HepG2 (cell line): ENCODE data around the gene FGGY. TPM values are rescaled to one million over a fixed set of nuclear protein-coding genes. Genes with fewer than 3 reads are reported as not detected.

Source experiments
- ATAC-seq: fragments of 200-7000 bp; cut with Tn5 transposase; 3 replicates; pipeline ENCODE4 v1.9.1; 2020; ENCODE audit warnings: mild to moderate bottlenecking, moderate library complexity
- BruUV-seq: library from RNA; stranded (reverse); fragments of 400-500 nt; replicated peaks from 2 replicates; lab custom pipeline; 2021; lab: Mats Ljungman, UMichigan
- CTCF ChIA-PET: fragments of 300-600 bp; formaldehyde crosslinking; extraction: SDS; loops from one replicate; lab custom pipeline; 2021; ENCODE audit warnings: low total read pairs, inconsistent platforms, low intra/inter-chr PET ratio; lab: Yijun Ruan, JAX
- POLR2A ChIA-PET: fragments of 350-600 bp; sonication (Branson Sonifier 250); formaldehyde crosslinking; loops from one replicate; lab custom pipeline; 2020; ENCODE audit warnings: antibody characterized with exemption, inconsistent platforms; lab: Yijun Ruan, JAX
- DNase-seq: peaks from one replicate; pipeline ENCODE4 v3.0.0-alpha.2; 2015; ENCODE audit warnings: low spot score
- FAIRE-seq: peaks from 3 replicates; lab custom pipeline; 2011; peaks lifted over from hg19 to GRCh38; lab: Jason Lieb, UNC
- H2AFZ ChIP-seq: one replicate; pipeline ENCODE4 v1.6.1; 2011; ENCODE audit warnings: low read length, inconsistent platforms
- H3K27ac ChIP-seq: fragments of 300-600 bp; 3 replicates; pipeline ENCODE4 v1.8.0; 2011; ENCODE audit warnings: mixed run types, mild to moderate bottlenecking, mixed read lengths, low read length, inconsistent platforms; ENCODE audit not compliant: insufficient read depth; ENCODE audit errors: extremely low read length
- H3K27me3 ChIP-seq, 2 experiments: fragments of 200-600 bp in 1 of 2; 2 replicates in 1 of 2; 3 replicates in 1 of 2; pipeline versions ENCODE4 v1.6.0 to v1.8.0; 2011; ENCODE audit warnings: low read length in 2 of 2, mild to moderate bottlenecking in 2 of 2, moderate library complexity in 2 of 2, inconsistent platforms in 1 of 2; ENCODE audit not compliant: insufficient read depth in 2 of 2, control insufficient read depth in 1 of 2
- H3K36me3 ChIP-seq, 2 experiments: fragments of 200-600 bp in 1 of 2; replicated peaks in 1 of 2; 2 replicates in 1 of 2; 3 replicates in 1 of 2; pipeline versions ENCODE4 v1.5.1 to v1.8.0; 2011; ENCODE audit warnings: low read length in 2 of 2, inconsistent platforms in 1 of 2; ENCODE audit not compliant: insufficient read depth in 2 of 2, control insufficient read depth in 1 of 2
- H3K4me1 ChIP-seq: 2 replicates; pipeline ENCODE4 v1.5.1; 2012; ENCODE audit warnings: low read length, inconsistent platforms; ENCODE audit not compliant: insufficient read depth
- H3K4me2 ChIP-seq: 2 replicates; pipeline ENCODE4 v1.6.0; 2011; ENCODE audit warnings: low read depth, low read length, inconsistent platforms
- H3K4me3 ChIP-seq, 3 experiments: fragments of 200-600 bp in 1 of 3; sonication (generic), shearing (Covaris generic) in 1 of 3; replicated peaks in 1 of 3; 2 replicates each; pipeline ENCODE4 v1.5.1; 2011 to 2016; ENCODE audit warnings: low read length in 3 of 3, inconsistent platforms in 2 of 3, low read depth in 2 of 3, mild to moderate bottlenecking in 2 of 3, control low read depth in 1 of 3, mixed read lengths in 1 of 3; ENCODE audit not compliant: insufficient read depth in 1 of 3
- H3K79me2 ChIP-seq: one replicate; pipeline ENCODE4 v1.6.1; 2011; ENCODE audit warnings: low read length, inconsistent platforms; ENCODE audit not compliant: insufficient read depth
- H3K9ac ChIP-seq: 2 replicates; pipeline ENCODE4 v1.6.0; 2011; ENCODE audit warnings: mild to moderate bottlenecking, low read depth, low read length, inconsistent platforms; ENCODE audit not compliant: insufficient read depth
- H3K9me3 ChIP-seq: 2 replicates; pipeline ENCODE4 v1.5.1; 2012; ENCODE audit warnings: mild to moderate bottlenecking, low read length
- H4K20me1 ChIP-seq: 2 replicates; pipeline ENCODE4 v1.6.0; 2011; ENCODE audit warnings: inconsistent platforms, mild to moderate bottlenecking, low read length, moderate library complexity; ENCODE audit not compliant: insufficient read depth
- ATRX ChIP-seq: sonication (generic); formaldehyde crosslinking; IDR thresholded peaks from 2 replicates; pipeline ENCODE4 v1.4.0; 2020; ENCODE audit warnings: missing genetic modification reagents, borderline replicate concordance
- CC2D1A ChIP-seq: sonication (generic); formaldehyde crosslinking; IDR thresholded peaks from 2 replicates; pipeline ENCODE4 v1.8.1; 2023; ENCODE audit warnings: mild to moderate bottlenecking, missing genetic modification reagents
- ETV6 ChIP-seq: sonication (generic); formaldehyde crosslinking; conservative IDR thresholded peaks from 2 replicates; pipeline ENCODE4 v1.4.0; 2020; ENCODE audit warnings: missing genetic modification reagents
- GABPA ChIP-seq, 2 experiments: IDR thresholded peaks; 2 replicates each; pipeline ENCODE4 v1.6.1; 2011 to 2016; ENCODE audit warnings: low read depth in 2 of 2, low read length in 1 of 2, missing biosample characterization in 1 of 2, missing genetic modification characterization in 1 of 2
- HIVEP1 ChIP-seq: sonication (generic); formaldehyde crosslinking; IDR thresholded peaks from 2 replicates; pipeline ENCODE4 v1.4.0; 2020; ENCODE audit warnings: mild to moderate bottlenecking, missing genetic modification reagents
- SMAD9 ChIP-seq: sonication (generic); formaldehyde crosslinking; IDR thresholded peaks from 2 replicates; pipeline ENCODE4 v1.5.1; 2020; ENCODE audit warnings: mild to moderate bottlenecking, missing genetic modification reagents
- TOE1 ChIP-seq: sonication (generic); formaldehyde crosslinking; IDR thresholded peaks from 2 replicates; pipeline ENCODE4 v1.4.0; 2020; ENCODE audit warnings: mild to moderate bottlenecking, missing genetic modification reagents
- ZBTB14 ChIP-seq: sonication (generic); formaldehyde crosslinking; IDR thresholded peaks from 2 replicates; pipeline ENCODE4 v1.4.0; 2020; ENCODE audit warnings: missing genetic modification reagents
- ZBTB4 ChIP-seq: sonication (generic); formaldehyde crosslinking; IDR thresholded peaks from 2 replicates; pipeline ENCODE4 v1.4.0; 2020; ENCODE audit warnings: missing genetic modification reagents, mild to moderate bottlenecking, borderline replicate concordance
- ZBTB44 ChIP-seq: sonication (generic); formaldehyde crosslinking; IDR thresholded peaks from 2 replicates; pipeline ENCODE4 v1.4.0; 2020; ENCODE audit warnings: missing genetic modification reagents
- ZNF317 ChIP-seq: sonication (generic); formaldehyde crosslinking; IDR thresholded peaks from 2 replicates; pipeline ENCODE4 v1.5.0; 2020; ENCODE audit warnings: mild to moderate bottlenecking, missing genetic modification reagents
- ZNF460 ChIP-seq: sonication (generic); formaldehyde crosslinking; IDR thresholded peaks from 2 replicates; pipeline ENCODE4 v1.5.1; 2020; ENCODE audit warnings: missing genetic modification reagents, mild to moderate bottlenecking, borderline replicate concordance
- ZNF543 ChIP-seq: sonication (generic); formaldehyde crosslinking; IDR thresholded peaks from 2 replicates; pipeline ENCODE4 v1.4.0; 2020; ENCODE audit warnings: mild to moderate bottlenecking, missing genetic modification reagents
- ZNF547 ChIP-seq: sonication (generic); formaldehyde crosslinking; IDR thresholded peaks from 2 replicates; pipeline ENCODE4 v1.5.1; 2020; ENCODE audit warnings: mild to moderate bottlenecking, missing genetic modification reagents
- ZNF564 ChIP-seq: sonication (generic); formaldehyde crosslinking; IDR thresholded peaks from 2 replicates; pipeline ENCODE4 v1.8.1; 2023; ENCODE audit warnings: mild to moderate bottlenecking, missing genetic modification reagents
- ZNF577 ChIP-seq: sonication (generic); formaldehyde crosslinking; IDR thresholded peaks from 2 replicates; pipeline ENCODE4 v1.4.0; 2020; ENCODE audit warnings: mild to moderate bottlenecking, low read depth, missing genetic modification reagents, borderline replicate concordance
- ZSCAN20 ChIP-seq: sonication (generic); formaldehyde crosslinking; IDR thresholded peaks from 2 replicates; pipeline ENCODE4 v1.4.0; 2020; ENCODE audit warnings: missing genetic modification reagents, mild to moderate bottlenecking, borderline replicate concordance
- WGBS: methylation state at CpG from one replicate; pipeline ENCODE4 v1.1.6; 2017; ENCODE audit warnings: low lambda C conversion rate; 5-methylcytosine and 5-hydroxymethylcytosine counted together
- in situ Hi-C: cut with HindIII; loops from 2 replicates; pipeline ENCODE4 v1.10.0; 2017; ENCODE audit warnings: low pct_unique_long_range_greater_than_20kb; ENCODE audit not compliant: extremely low pct_ligation_motif_present
- intact Hi-C: fragments of 100-400 bp; cut with micrococcal nuclease; formaldehyde crosslinking; loops from one replicate; pipeline ENCODE4 v1.10.0; 2022; ENCODE audit not compliant: unreplicated experiment
- polyA plus RNA-seq, 8 experiments: library from polyadenylated mRNA; depleted of rRNA in 3 of 8; stranded (reverse) in 7 of 8; unstranded in 1 of 8; fragments of >200 nt; fragmentation: Illumina TruSeq in 4 of 8; extraction: Trizol in 4 of 8; gene quantifications; 2 replicates each; pipeline versions ENCODE4 v1.2.1 to v1.2.3, GENCODE V29; 2011 to 2016; ENCODE audit warnings: low read depth in 4 of 8, missing spikeins in 1 of 8, mixed read lengths in 1 of 8; ENCODE audit not compliant: insufficient read depth in 1 of 8
- total RNA-seq, 5 experiments: library from RNA; depleted of rRNA; stranded (reverse); fragments of >200 nt; fragmentation: Illumina TruSeq; extraction: Trizol; gene quantifications; 2 replicates each; pipeline ENCODE4 v1.2.3, GENCODE V29; 2016; ENCODE audit warnings: low read depth in 1 of 5

FGGY gene
- total and polyA plus RNA-seq, 2 of the 13 experiments (the other 11 are each of a cell fraction or from before 2014, with no cell fraction given): 15.7 to 27.5 TPM

- TF ChIP-seq ZBTB44 (CRISPR knock-in tag) (no peak), ZNF317 (no peak), ZNF460 (no peak), ZNF564 (no peak), ATRX (CRISPR knock-in tag) (no peak)
Measured at GRCh38 chr1:59502009-59502691, 205.3 kb downstream of the FGGY start (continued).

GRCh38 chr1:59504276-59504675 lies 207.4 kb downstream of the FGGY start:
- no TSS peak for BruUV-seq
- no peak overlapping the region for H3K9ac ChIP-seq
- intact Hi-C loops (no loop called here), in situ Hi-C loops (no loop called here)
- no peak overlapping the region for H3K4me3 ChIP-seq
- H3K4me2 ChIP-seq: no peak overlapping the region
- ChIA-PET CTCF (no interaction called here), POLR2A (no interaction called here)
- no peaks in the 10 kb centered on the region for H3K27me3 ChIP-seq
- no peaks in the 10 kb centered on the region for H3K9me3 ChIP-seq
- H3K36me3 ChIP-seq: no peaks in the 10 kb centered on the region
- no peaks in the 10 kb centered on the region for H3K79me2 ChIP-seq
- H3K27ac ChIP-seq: no peak overlapping the region
- H2AFZ ChIP-seq: no peak overlapping the region
- peaks cover 49% of the 10 kb centered on the region for H3K4me1 ChIP-seq
- DNase-seq: no peak
- no peaks in the 10 kb centered on the region for H4K20me1 ChIP-seq
- no peak for FAIRE-seq
- 88% methylated on average over 3 of the region's 3 CpGs for WGBS
- no peak for ATAC-seq
- no peak for TF ChIP-seq SMAD9 (CRISPR knock-in tag)
- TF ChIP-seq ZBTB14 (CRISPR knock-in tag): no peak
- TF ChIP-seq ETV6 (CRISPR knock-in tag): no peak
- TF ChIP-seq TOE1 (CRISPR knock-in tag): no peak
- no peak for TF ChIP-seq ZSCAN20 (CRISPR knock-in tag)
- TF ChIP-seq CC2D1A (CRISPR knock-in tag): no peak
- TF ChIP-seq ZBTB4 (CRISPR knock-in tag): no peak
- no peak for TF ChIP-seq HIVEP1 (CRISPR knock-in tag)
- no peak for TF ChIP-seq GABPA (IDR thresholded peaks at IDR 0.05; ENCODE audit: low read depth, low read length)
- TF ChIP-seq GABPA (CRISPR knock-in tag; IDR thresholded peaks at IDR 0.05; ENCODE audit: low read depth): no peak
- TF ChIP-seq ZNF547: no peak
- no peak for TF ChIP-seq ZNF577
- no peak for TF ChIP-seq ZNF543 (CRISPR knock-in tag)
